Psoas muscle (tissue), 8 donors: ENCODE measurements around the gene ICAM3. TPM values are rescaled to one million over a fixed set of nuclear protein-coding genes. Genes with fewer than 3 reads are reported as not detected.

Experiments used
- ATAC-seq, 4 donors: fragments of 200-7000 bp; cut with Tn5 transposase; one replicate each; pipeline ENCODE4 v1.9.1; 2020; ENCODE audit warnings: moderate library complexity in 3 of 4, mild to moderate bottlenecking in 2 of 4
- DNase-seq, 2 donors: peaks; one replicate each; pipeline ENCODE4 v3.0.0-alpha.2; 2020
- H3K27ac ChIP-seq: fragments of 200-600 bp; one replicate; pipeline ENCODE4 v1.8.0; 2022
- H3K27me3 ChIP-seq, 3 donors: fragments of 200-600 bp in 1 of 3; one replicate each; pipeline versions ENCODE4 v1.6.1 to v1.8.0; 2013 to 2022; ENCODE audit warnings: low read length in 2 of 3, mild to moderate bottlenecking in 2 of 3, moderate library complexity in 1 of 3; ENCODE audit not compliant: insufficient read depth in 3 of 3
- H3K36me3 ChIP-seq, 2 donors: fragments of 200-600 bp in 1 of 2; one replicate each; pipeline versions ENCODE4 v1.6.1 to v1.8.0; 2013 to 2022; ENCODE audit warnings: low read depth in 1 of 2, mild to moderate bottlenecking in 1 of 2, moderate library complexity in 1 of 2; ENCODE audit not compliant: insufficient read depth in 1 of 2
- H3K4me1 ChIP-seq: fragments of 200-600 bp; one replicate; pipeline ENCODE4 v1.8.0; 2022
- H3K4me3 ChIP-seq: fragments of 200-600 bp; one replicate; pipeline ENCODE4 v1.8.0; 2022; ENCODE audit warnings: mild to moderate bottlenecking
- H3K9me3 ChIP-seq: fragments of 200-600 bp; one replicate; pipeline ENCODE4 v1.8.0; 2022
- WGBS, 3 donors: extraction: QIAGEN DNeasy Blood & Tissue Kit; methylation state at CpG; one replicate each; pipeline versions ENCODE4 v1.1.6 to v1.1.7; 2013; 5-methylcytosine and 5-hydroxymethylcytosine counted together
- intact Hi-C, 2 donors: fragments of 100-400 bp; cut with DNase I; formaldehyde crosslinking; loops; one replicate each; pipeline versions ENCODE4 v1.11.0 to v1.14.2; 2022
- polyA plus RNA-seq, 3 donors: library from polyadenylated mRNA; stranded (reverse); fragments of 200-250 nt; gene quantifications; one replicate each; pipeline ENCODE4 v1.2.3, GENCODE V29; 2013
- total RNA-seq, 4 donors: library from RNA; stranded (reverse); fragmentation: NEBNext Ultra II Directional in 2 of 4; extraction: Animal tissue kit (Norgen Biotek cat#: 25700) in 2 of 4; gene quantifications; one replicate each; pipeline versions ENCODE4 v1.2.1 to v1.2.4, GENCODE V29; 2021 to 2023
- TF ChIP-seq, protein P1 (sequence below): fragments of 200-600 bp; IDR thresholded peaks from one replicate; pipeline ENCODE4 v1.8.0; 2022; ENCODE audit warnings: antibody characterized with exemption
- donor health status: healthy with polysubstance abuse.
- donor health status: DM: no; HTN: no; CAD: no; lungs with moderate emphysema.
- donor health status: Bipolar disorder and iron deficiency.
- donor health status: healthy.
- donor health status: DM: yes; HTN: yes; CAD: no.
- donor health status: DM: no; HTN: no; CAD: no.
- donor health status: DM: no; HTN: no; CAD: no.
- donor health status: DM: yes; HTN: yes; CAD: no.

Gene ICAM3
- total and polyA plus RNA-seq, 7 donors = 6.4 to 10.1 (median 8.4) TPM

DNA sequence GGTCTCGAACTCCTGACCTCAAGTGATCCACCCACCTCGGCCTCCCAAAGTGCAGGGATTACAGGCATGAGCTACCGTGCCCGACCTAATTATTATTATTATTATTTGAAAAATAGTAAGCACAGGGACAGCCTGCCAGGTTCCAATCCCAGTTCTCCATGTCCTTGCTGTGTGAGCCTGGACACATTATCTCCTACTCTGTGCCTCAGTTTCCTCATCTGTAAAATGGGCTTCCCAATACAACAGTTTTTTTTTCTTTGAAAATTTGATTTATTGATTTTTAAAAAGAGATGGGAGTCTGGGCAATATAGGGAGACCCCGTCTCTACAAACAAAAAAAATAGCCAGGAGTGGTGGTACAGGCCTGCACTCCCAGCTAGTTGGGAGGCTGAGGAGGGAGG is 33.1 kb downstream of the ICAM3 start:
- H3K36me3 ChIP-seq = peaks cover 0 to 19% of the 10 kb centered on the region in 2 donors
- no peaks in the 10 kb centered on the region for H3K4me1 ChIP-seq
- no peaks in the 10 kb centered on the region for H3K9me3 ChIP-seq
- TF ChIP-seq, protein P1, sequence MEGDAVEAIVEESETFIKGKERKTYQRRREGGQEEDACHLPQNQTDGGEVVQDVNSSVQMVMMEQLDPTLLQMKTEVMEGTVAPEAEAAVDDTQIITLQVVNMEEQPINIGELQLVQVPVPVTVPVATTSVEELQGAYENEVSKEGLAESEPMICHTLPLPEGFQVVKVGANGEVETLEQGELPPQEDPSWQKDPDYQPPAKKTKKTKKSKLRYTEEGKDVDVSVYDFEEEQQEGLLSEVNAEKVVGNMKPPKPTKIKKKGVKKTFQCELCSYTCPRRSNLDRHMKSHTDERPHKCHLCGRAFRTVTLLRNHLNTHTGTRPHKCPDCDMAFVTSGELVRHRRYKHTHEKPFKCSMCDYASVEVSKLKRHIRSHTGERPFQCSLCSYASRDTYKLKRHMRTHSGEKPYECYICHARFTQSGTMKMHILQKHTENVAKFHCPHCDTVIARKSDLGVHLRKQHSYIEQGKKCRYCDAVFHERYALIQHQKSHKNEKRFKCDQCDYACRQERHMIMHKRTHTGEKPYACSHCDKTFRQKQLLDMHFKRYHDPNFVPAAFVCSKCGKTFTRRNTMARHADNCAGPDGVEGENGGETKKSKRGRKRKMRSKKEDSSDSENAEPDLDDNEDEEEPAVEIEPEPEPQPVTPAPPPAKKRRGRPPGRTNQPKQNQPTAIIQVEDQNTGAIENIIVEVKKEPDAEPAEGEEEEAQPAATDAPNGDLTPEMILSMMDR = no peak
- intact Hi-C loops = no loop called here
- DNase-seq = no peak
- H3K4me3 ChIP-seq = no peak overlapping the region
- ATAC-seq = no peak
- H3K27ac ChIP-seq = no peak overlapping the region
- 86 to 93% (median 89%) methylated on average over 5 of the region's 5 CpGs for WGBS, 3 donors
- H3K27me3 ChIP-seq = no peaks in the 10 kb centered on the region

DNA sequence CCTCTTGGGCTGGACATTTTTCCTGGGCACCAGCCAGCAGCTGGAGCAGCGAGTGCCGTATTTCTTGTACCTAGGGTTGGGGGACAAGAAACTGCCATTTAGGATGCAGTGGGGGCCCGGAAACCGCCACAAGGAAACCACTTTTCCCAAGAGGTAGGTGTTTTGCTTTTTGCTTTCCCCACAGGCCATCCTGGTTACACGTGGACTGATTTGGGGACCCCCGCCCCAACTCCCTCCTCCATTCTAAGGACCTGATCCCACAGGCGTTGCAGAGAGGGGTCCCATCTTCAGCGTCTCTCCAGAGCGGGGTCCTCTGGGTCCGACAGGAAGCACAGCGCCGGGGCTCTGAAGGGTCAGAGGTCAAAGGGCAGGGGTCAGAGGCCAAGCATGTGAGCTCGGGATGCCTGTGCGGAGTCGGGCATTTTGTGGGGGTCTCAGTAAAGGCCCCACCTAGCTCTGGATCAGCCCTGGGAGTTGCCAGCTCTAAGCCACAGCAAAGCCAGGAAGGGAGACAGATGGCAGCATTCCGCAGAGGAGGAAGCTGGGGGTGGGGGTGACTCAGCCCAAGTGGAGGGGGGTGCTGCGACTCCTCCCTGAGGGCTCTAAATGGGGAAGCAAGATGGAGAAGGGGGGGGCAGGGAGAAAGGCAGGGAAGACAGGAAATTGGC is 34.2 kb downstream of the ICAM3 start:
- 76 to 79% (median 77%) methylated on average over 17 of the region's 17 CpGs for WGBS, 3 donors
- Histone ChIP-seq H3K4me3 (no peak overlapping the region), H3K27ac (no peak overlapping the region), H3K4me1 (no peaks in the 10 kb centered on the region), H3K36me3 (peaks cover 0 to 13% of the 10 kb centered on the region in 2 donors), H3K9me3 (no peaks in the 10 kb centered on the region), H3K27me3 (peaks cover 0 to 4% (median 0%) of the 10 kb centered on the region in 3 donors)
- intact Hi-C loops = no loop called here
- ATAC-seq (peak in 1 of 4 donors; percentile 22), DNase-seq (peak in 1 of 2 donors; percentile 32)
- TF ChIP-seq, protein P1 = no peak

DNA sequence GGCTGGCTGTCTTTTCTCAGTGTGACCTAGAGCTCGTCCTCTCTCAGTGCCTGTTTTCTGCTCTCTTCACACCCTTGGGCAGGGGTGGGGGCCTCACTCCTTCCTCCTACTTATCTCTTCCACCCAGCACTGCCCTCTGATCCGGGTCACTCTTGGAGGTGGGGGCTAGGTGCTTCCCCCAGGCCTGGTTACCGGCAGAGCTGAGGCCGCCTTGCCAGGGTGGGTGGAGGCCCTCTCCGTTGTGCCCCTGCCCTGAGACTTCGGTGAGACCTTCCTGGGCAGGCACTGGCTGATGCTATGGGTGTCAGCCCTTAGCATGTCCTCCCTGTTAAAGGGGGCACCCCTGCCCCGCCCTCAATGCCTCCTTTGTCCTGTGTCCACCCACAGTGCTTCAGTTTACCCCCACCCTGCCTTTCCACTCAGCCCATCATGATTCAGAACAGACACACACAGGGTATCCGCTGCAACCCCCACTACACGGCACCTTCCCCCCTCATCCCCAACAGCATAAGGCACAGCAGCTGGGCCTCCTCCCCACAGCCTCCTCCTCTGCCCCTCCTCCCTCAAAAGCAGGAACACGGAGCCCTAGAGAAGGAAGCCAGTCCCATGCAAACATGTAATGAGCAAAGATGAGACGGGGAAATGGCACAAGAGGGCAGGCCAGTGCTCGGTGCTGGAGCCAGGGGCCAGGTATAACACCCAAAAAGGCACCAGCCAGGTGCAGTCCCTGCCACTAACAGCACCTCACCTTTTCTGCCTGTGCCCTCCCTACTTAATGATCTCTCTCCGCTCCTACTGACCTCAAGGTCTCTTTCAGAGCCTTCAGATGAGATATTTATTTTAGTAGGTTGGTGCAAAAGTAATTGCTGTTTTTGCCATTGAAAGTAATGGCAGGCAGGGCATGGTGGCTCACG is 39.6 kb downstream of the ICAM3 start:
- Histone ChIP-seq H3K36me3 (peaks cover 0 to 4% of the 10 kb centered on the region in 2 donors), H3K9me3 (no peaks in the 10 kb centered on the region), H3K27ac (no peak overlapping the region), H3K4me1 (no peaks in the 10 kb centered on the region), H3K27me3 (peaks cover 0 to 33% (median 13%) of the 10 kb centered on the region in 3 donors), H3K4me3 (no peak overlapping the region)
- 39 to 49% (median 46%) methylated on average over 14 of the region's 14 CpGs for WGBS, 3 donors
- DNase-seq = no peak
- intact Hi-C loops = no loop called here
- TF ChIP-seq, protein P1 = no peak
- no peak for ATAC-seq

DNA sequence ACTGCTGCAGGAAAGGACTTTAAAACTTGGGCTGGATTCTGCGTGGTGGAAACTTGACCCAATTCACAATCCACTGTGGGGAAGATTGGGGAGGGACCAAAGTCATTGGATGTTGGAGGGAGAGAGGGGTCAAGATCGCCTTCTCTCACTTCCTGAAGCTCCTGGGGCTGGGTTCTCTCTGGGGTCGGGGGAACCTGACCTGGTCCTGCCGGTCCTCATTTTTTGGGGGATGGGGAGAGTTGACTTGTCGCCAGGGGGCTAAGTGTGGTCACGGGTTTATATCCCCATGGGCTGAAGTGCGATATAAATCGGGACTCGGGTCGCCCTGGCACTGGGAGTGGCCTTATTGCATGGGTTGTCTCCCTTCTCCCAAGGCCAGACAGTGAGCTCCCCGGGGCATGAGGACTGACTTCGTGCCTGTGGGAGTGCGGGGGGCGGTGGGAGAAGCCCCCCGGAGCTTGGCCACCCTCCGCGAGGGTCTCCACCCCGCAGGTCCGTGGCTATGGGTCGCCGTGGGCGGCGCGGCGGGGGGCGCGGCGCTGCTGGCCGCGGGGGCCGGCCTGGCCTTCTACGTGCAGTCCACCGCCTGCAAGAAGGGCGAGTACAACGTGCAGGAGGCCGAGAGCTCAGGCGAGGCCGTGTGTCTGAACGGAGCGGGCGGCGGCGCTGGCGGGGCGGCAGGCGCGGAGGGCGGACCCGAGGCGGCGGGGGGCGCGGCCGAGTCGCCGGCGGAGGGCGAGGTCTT is 43.4 kb downstream of the ICAM3 start:
- DNase-seq (no peak), ATAC-seq (no peak)
- 1 to 5% (median 4%) methylated on average over 46 to 58 of the region's 58 CpGs for WGBS, 3 donors
- Histone ChIP-seq H3K27me3 (peaks cover 0 to 69% (median 41%) of the 10 kb centered on the region in 3 donors), H3K4me1 (peaks cover 16% of the 10 kb centered on the region), H3K9me3 (no peaks in the 10 kb centered on the region), H3K36me3 (no peaks in the 10 kb centered on the region), H3K27ac (no peak overlapping the region), H3K4me3 (peak overlapping the region; percentile 28)
- intact Hi-C loops = no loop called here
- TF ChIP-seq, protein P1 = no peak
